GM21390 (cell line): ENCODE measurements around the gene SESN3.

Experiments used
- ATAC-seq: cut with Tn5 transposase; IDR thresholded peaks from one replicate; pipeline ENCODE4 v1.9.1; 2021; ENCODE audit not compliant: unreplicated experiment

Gene SESN3

GRCh38 chr11:95128602-95129001 is 102.4 kb downstream of the SESN3 start:
- ATAC-seq = no peak

DNA sequence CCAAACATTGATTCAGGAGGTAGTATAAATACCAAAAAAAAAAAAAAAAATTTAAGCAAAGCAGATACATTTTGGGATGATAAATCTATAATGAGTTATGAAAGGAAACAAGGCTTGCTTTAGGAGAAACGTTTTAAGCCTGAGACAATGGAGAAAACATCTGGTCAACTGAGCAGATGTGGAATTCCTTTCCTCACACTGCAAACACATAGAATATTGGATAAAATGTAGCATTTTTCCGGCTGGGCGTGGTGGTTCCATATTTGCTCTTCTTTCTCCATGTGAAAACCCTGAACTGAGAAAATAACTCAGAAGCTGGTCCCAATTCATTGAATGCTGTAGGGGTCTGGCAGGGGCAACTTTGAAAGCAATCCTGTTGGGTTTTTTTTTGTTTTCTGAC is 107.4 kb downstream of the SESN3 start:
- no peak for ATAC-seq

GRCh38 chr11:95121698-95122097 is 109.3 kb downstream of the SESN3 start:
- no peak for ATAC-seq

GRCh38 chr11:95119361-95120060 is 111.5 kb downstream of the SESN3 start:
- no peak for ATAC-seq

- no peak for ATAC-seq
Observed at GRCh38 chr11:95115597-95115996, 115.4 kb downstream of the SESN3 start.
